Left renal cortex interstitium (tissue), 4 donors: Measurements from ENCODE around the gene FARS2. TPM values are rescaled to one million over a fixed set of nuclear protein-coding genes. Genes with fewer than 3 reads are reported as not detected.
"Not testable (repeated sequence)": the region's sequence is repeated elsewhere in the genome, so short reads cannot be mapped to it uniquely, and the experiment has no call there.

ENCODE experiments used
- DNase-seq, 4 donors: peaks; one replicate each; pipeline ENCODE4 v3.0.0-alpha.2; 2013; ENCODE audit warnings: low read depth in 4 of 4, low spot score in 2 of 4, missing footprints in 1 of 4
- polyA plus RNA-seq, 4 donors: library from polyadenylated mRNA; unstranded; fragments of 120-200 nt; gene quantifications; one replicate each; pipeline ENCODE4 v1.2.1, GENCODE V29; 2013; ENCODE audit not compliant: insufficient read length in 4 of 4

FARS2 gene
- polyA plus RNA-seq, 4 donors = 20.4 to 23.0 (median 21.8) TPM

GRCh38 chr6:5562277-5562676 is 301.0 kb downstream of the FARS2 start:
- DNase-seq = no peak

- DNase-seq = no peak
Observed at GRCh38 chr6:5563086-5563485, 301.8 kb downstream of the FARS2 start.

DNA sequence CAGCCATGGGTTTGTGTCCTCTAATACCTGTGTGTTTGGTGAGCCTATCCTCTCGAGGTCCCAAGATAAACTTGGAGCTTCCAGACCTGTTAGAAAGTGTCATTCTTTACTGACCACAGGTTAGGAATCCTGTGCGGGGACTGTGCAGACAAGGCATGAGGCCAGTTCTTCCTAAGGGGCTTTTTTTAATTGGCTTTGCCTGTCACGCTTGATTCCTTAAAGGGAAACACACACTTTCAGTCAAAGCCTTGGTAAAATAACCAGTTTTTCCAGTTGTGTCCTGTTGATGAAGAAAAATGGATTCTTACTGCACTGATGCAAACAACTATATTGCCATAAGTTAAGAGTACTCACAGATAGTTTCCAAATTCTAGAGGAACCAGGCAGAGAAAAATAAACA is 303.4 kb downstream of the FARS2 start:
- DNase-seq = not testable (repeated sequence)

GRCh38 chr6:5565971-5566370 is 304.7 kb downstream of the FARS2 start:
- DNase-seq = no peak

- no peak for DNase-seq
Observed at GRCh38 chr6:5566718-5567117, 305.4 kb downstream of the FARS2 start.

GRCh38 chr6:5567352-5567751 is 306.0 kb downstream of the FARS2 start:
- DNase-seq = no peak

DNA sequence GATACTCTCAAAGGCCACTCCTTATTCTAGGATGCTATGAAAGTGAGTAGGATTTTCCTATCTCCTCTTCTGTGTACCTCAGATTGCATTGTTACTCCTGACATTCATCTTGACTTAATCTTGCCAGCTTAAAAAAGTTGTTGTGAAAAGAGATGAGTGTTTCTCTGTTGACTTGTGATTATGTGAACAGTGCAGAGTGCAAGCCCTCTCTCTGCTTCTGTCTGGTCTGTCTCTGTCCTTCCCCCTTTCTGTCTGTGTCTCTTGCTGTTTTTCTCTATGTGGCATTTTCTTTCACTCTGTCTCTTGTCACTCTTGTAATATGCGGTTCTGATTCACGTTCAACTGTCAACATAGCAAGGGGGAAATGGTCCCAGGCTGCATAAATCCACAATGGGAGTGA is 306.6 kb downstream of the FARS2 start:
- DNase-seq = no peak

DNA sequence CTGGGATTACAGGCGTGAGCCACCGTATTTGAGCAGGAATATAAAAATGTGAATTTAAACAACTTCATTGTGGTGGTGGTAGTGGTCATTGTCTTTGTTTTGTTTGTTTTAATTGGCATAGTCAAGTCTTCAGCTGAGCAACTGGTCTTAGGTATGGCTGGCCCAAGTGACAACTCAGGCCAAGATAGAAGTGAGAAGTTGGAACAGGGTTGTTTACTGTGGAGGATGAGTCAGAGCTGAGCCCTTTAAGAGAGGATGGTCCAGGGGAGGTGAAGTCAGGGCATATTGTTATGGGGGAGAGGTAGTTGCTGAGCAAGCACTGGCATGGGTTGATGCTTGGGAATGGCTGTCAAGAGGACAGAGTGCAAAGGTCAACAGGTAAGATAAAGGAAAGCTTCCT is 308.2 kb downstream of the FARS2 start:
- DNase-seq = no peak

DNA sequence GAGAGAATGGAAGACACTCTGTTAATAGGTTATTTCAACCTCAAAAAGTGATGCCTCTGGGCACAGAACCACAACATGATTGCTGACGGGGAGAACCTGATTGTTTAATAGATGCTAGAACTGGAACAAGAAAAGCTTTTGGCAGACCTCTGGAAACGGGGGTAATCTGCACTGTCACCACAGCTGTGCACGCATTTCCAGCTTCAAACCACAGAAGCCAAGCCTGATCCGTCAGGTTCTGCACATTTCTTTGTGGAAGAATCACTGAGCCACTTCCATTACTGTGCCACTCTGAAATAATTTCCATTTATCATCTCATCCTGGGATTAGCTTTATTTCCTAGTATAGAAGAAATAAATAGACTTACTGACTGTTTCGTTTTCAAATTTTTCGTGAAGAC is 309.3 kb downstream of the FARS2 start:
- DNase-seq = no peak

GRCh38 chr6:5580736-5581581 is 319.6 kb downstream of the FARS2 start:
- DNase-seq = no peak

DNA sequence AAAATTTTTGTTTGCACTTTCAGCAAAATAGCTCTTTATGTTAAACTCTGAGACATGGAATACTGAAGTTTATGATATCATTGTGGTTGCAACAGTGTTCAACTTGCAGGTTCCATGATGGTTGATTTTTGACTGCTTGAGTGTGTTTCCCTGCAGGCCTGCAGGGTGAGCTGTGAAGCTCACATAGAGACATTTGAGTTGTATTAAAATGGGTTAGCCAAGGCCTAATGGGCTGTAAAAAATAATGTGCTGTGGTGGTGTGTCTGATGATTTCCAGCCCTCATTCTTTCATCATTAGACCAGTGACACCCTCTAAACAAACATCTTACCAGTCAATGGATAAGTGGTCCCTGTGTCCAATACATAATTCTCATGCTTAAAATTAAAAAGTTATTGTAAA is 321.4 kb downstream of the FARS2 start:
- DNase-seq = no peak

DNA sequence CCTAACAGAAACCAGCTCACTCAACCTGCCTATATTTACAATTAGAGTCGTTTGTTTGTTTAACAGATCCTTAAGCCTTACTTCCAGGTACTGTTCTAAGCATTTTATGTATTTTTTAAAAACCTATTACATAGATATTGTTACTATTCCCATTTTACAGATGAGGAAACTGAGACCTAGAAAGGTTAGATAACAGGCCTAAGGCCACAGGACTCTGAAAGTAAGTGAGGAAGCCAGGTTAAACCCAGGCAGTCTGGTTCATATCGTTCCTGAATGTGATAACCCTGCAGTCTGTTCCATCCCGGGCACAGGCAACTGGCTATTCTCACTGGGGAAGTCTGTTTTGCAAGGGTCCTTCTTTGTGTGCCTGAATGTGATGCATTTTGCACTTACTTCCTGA is 322.2 kb downstream of the FARS2 start:
- DNase-seq = no peak

DNA sequence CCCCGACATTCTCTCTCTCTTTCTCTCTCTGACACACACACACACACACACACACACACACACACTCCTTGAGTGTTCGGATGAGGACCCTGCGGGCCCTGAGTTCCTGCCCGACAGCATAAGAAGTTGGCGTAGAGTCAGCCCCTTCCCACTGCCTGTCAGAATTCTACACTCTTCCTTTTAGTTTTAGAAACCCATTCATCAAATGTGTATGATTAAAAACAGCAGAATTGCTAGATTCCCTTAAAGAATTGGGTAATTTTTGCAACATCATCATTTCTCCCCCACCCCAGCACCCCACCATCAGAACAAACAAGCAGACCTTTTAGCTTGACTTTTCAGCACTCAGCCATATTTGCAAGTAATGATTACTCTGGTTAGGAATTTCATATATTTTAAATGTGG is 322.8 kb downstream of the FARS2 start:
- DNase-seq = no peak

DNA sequence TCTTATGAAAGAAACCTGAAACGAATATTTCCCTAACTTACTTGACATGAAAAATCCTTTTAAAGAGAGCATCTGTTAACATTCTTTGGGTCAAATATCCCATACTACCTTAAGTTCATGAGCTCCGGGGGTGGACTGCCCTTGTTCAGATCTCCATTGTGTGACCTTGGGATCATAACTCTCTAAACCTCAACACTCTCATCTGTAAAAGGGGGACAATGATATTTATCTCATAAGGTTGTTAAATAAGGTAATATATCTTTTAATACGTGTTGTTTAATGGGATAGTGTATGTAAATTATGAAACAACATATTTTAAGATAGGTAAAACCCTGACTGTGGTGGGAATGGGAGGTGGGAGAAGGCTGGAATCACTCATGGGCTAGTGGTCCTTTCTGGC is 326.3 kb downstream of the FARS2 start:
- no peak for DNase-seq

DNA sequence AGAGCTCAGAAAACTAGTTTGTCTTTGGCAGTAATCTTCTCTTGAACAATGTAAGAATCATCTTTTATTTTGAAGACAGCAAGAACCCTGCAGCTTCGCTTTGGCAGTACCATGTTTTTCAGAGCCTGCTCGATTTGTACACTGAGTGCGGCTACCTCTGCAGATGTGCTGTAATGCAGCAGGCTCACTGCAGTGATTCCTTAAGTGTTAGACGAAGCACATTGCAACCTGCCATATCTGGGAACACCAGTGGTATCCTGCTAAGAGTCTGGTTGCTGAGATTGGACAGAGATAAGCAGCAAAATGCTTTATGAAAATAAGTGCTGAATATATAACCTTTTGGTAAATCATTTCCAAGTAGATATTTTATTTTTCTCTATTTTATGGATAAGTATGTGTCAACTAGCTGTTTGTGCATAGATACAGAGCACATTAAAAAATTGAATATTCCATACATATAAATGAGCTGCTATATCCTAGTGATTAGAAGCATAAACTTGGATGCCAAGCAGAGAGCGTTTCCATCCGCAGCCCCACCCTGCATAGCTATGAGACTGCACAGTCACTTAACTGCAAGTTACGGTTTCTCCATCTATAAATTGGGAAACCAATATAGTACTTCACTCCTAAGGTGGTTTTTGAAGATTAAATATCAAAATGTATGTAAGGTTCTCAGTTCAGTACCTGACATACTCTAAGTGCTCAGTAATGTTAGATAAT is 328.3 kb downstream of the FARS2 start:
- no peak for DNase-seq

DNA sequence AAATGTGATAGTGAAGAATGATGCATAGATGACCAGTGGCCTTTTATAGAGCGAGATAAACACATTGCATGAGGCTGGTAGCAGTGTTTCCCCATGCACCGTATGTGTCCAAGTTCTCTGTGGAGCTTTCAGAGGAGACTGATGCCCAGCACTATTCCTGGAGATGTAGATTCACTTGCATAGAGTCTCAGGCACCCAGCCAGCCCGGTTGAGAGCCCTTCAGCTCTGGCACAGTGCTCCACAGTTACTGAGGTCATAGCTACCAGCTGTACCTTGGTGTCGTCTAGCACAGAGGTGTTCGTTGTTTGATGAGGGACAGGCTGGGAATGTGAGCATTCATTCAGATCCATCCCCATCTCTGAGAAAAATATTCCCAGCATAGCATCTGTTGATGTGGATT is 328.9 kb downstream of the FARS2 start:
- DNase-seq = no peak

DNA sequence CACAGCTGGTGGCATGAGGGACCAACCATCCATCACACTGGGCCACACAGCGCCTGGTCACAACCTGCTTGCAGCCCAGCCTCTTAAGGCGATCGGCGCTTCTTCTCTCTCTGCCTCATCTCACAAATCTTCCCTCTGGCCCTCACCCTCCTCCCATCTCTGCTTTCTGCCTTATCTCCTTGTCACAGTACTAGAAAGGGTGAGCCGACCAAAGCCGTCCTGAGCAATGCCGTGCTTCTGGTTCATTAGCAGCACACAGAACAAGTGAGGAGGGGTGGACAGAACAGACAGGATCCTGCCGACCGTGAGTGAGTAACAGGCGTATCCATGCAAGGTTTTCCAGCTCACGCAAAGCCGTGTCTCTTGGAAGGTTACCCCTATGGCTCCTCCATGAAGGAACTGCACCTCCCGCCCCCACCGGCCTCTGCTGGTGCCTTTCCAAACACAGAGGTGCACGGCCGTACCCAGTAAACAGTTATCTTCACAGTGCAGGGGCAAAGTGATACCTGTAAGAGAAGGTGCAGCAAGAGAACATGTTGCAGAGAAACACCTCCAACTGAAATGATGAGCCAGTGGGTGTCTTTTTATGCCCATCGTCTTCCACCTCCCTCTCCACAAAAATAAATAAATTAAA is 331.7 kb downstream of the FARS2 start:
- no peak for DNase-seq

GRCh38 chr6:5595184-5595583 is 333.9 kb downstream of the FARS2 start:
- no peak for DNase-seq

DNA sequence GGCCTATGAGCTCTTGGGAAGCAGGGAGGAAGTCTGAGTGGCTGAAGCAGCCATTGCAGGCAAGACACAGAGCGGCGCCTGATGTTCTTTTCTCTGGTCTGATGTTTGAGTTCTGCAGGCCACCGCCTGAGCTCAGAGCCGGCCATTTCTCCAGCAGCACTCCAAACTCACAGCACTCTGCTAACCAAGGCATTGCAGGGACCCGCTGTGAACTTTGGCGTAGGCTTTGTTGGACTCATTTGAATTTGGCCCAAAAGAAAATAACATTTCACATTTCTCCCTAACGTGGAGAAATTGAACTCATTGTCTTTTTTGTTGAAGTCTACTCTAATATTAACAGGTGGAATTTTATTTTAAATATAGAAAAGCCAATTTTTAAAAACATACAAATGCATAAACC is 336.1 kb downstream of the FARS2 start:
- no peak for DNase-seq

- no peak for DNase-seq
Observed at GRCh38 chr6:5598123-5598522, 336.8 kb downstream of the FARS2 start.

DNA sequence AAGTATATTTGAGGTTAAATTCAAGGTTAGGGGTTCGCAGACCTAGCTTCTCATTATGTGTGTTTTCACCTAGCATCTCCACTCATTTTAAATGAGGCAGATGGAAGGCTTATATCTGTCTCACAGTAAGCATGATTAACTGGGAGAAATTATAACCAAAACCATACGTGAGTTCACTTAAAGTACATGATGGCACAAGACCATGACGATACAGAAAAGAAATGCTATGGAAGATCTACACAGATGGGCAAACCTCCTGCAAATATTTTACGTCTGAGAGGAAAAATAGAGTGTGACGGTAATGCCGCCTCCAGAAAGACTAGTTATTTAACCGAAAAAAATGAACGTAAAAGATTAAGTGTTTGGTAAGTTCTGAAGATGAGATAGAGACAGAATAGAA is 337.8 kb downstream of the FARS2 start:
- DNase-seq = no peak

- DNase-seq = no peak
Observed at GRCh38 chr6:5605937-5606336, 344.6 kb downstream of the FARS2 start.
